Measurements from ENCODE around the gene KRTAP4-16. TPM values are rescaled to one million over a fixed set of nuclear protein-coding genes. Genes with fewer than 3 reads are reported as not detected.
"Not testable (repeated sequence)": the region's sequence is repeated elsewhere in the genome, so short reads cannot be mapped to it uniquely, and the experiment has no call there.

Gene KRTAP4-16
- total RNA-seq, 1 donor from 2014 or later: not detected

GRCh38 chr17:41076788-41077187 lies 25.2 kb downstream of the KRTAP4-16 start:
- DNase-seq (ENCODE audit: low spot score): no peak

- no peak for DNase-seq (ENCODE audit: low spot score)
Observed at GRCh38 chr17:41073676-41074075, 28.3 kb downstream of the KRTAP4-16 start.

- no peak for DNase-seq (ENCODE audit: low spot score)
Observed at GRCh38 chr17:41071606-41072360, 30.2 kb downstream of the KRTAP4-16 start.

- no peak for DNase-seq (ENCODE audit: low spot score)
Observed at GRCh38 chr17:41069031-41069430, 33.0 kb downstream of the KRTAP4-16 start.

- DNase-seq (ENCODE audit: low spot score): no peak
Observed at GRCh38 chr17:41067281-41067680, 34.7 kb downstream of the KRTAP4-16 start.

- no peak for DNase-seq (ENCODE audit: low spot score)
Observed at GRCh38 chr17:41065829-41066624, 36.0 kb downstream of the KRTAP4-16 start, which contains the start of gene KRTAP2-4. KRTAP2-4 (minus strand) TSS chr17:41065879; CDS start chr17:41065845, 34 bp downstream.

GRCh38 chr17:41065016-41065689 lies 36.9 kb downstream of the KRTAP4-16 start:
- DNase-seq (ENCODE audit: low spot score): not testable (repeated sequence)

- no peak for DNase-seq (ENCODE audit: low spot score)
Observed at GRCh38 chr17:41064301-41064700, 37.7 kb downstream of the KRTAP4-16 start.

- DNase-seq (ENCODE audit: low spot score): no peak
Observed at GRCh38 chr17:41063449-41063848, 38.6 kb downstream of the KRTAP4-16 start.

GRCh38 chr17:41061964-41062363 lies 40.0 kb downstream of the KRTAP4-16 start:
- DNase-seq (ENCODE audit: low spot score): peak; percentile 72

- DNase-seq (ENCODE audit: low spot score): peak; percentile 34
Observed at GRCh38 chr17:41060052-41060604, 41.9 kb downstream of the KRTAP4-16 start, which contains the start of gene KRTAP2-3. KRTAP2-3 (minus strand) TSS chr17:41060114; CDS start chr17:41060050, 64 bp downstream.

- DNase-seq (ENCODE audit: low spot score): not testable (repeated sequence)
Observed at GRCh38 chr17:41059276-41060051, 42.5 kb downstream of the KRTAP4-16 start.

GRCh38 chr17:41058741-41059140 lies 43.3 kb downstream of the KRTAP4-16 start:
- DNase-seq (ENCODE audit: low spot score): no peak

GRCh38 chr17:41057547-41057946 lies 44.5 kb downstream of the KRTAP4-16 start:
- no peak for DNase-seq (ENCODE audit: low spot score)

- not testable (repeated sequence) for DNase-seq (ENCODE audit: low spot score)
Observed at GRCh38 chr17:41055130-41055529, 46.9 kb downstream of the KRTAP4-16 start, which contains the start of gene KRTAP2-2. KRTAP2-2 (minus strand) TSS chr17:41055230; CDS start chr17:41055211, 19 bp downstream.

- not testable (repeated sequence) for DNase-seq (ENCODE audit: low spot score)
Observed at GRCh38 chr17:41054556-41054955, 47.5 kb downstream of the KRTAP4-16 start.

- no peak for DNase-seq (ENCODE audit: low spot score)
Observed at GRCh38 chr17:41054025-41054424, 48.0 kb downstream of the KRTAP4-16 start.

GRCh38 chr17:41052566-41052965 lies 49.4 kb downstream of the KRTAP4-16 start:
- no peak for DNase-seq (ENCODE audit: low spot score)
